Cardiac muscle cell (in vitro differentiated cells and primary cell): ENCODE results near the gene EGLN1. TPM values are rescaled to one million over a fixed set of nuclear protein-coding genes. Genes with fewer than 3 reads are reported as not detected.

ENCODE experiments used
- DNase-seq, 2 donors: peaks; one replicate each; pipeline versions ENCODE4 v3.0.0 to v3.0.0-alpha.2; 2010 to 2017; ENCODE audit warnings: low read depth in 1 of 2, low spot score in 1 of 2
- H3K27ac ChIP-seq: fragments of 200-600 bp; sonication (generic); 2 replicates; pipeline ENCODE4 v1.5.1; 2016
- H3K27me3 ChIP-seq: fragments of 200-600 bp; sonication (generic); 2 replicates; pipeline ENCODE4 v1.6.0; 2016; ENCODE audit warnings: control low read depth
- H3K36me3 ChIP-seq: fragments of 200-600 bp; sonication (generic); 2 replicates; pipeline ENCODE4 v1.5.1; 2016; ENCODE audit warnings: control low read depth
- H3K4me1 ChIP-seq: fragments of 200-600 bp; sonication (generic); 2 replicates; pipeline ENCODE4 v1.8.1; 2017; ENCODE audit warnings: low read depth, mild to moderate bottlenecking, mixed run types
- H3K4me3 ChIP-seq: fragments of 200-600 bp; sonication (generic); 2 replicates; pipeline ENCODE4 v1.5.1; 2016; ENCODE audit warnings: mild to moderate bottlenecking
- H3K9me3 ChIP-seq: fragments of 200-600 bp; sonication (generic); 2 replicates; pipeline ENCODE4 v1.5.1; 2017; ENCODE audit warnings: low read depth, mild to moderate bottlenecking, control low read depth
- CTCF ChIP-seq: IDR thresholded peaks from 2 replicates; pipeline ENCODE4 v1.5.1; 2012; ENCODE audit warnings: low read depth, mild to moderate bottlenecking, low read length
- polyA plus RNA-seq: library from polyadenylated mRNA; unstranded; fragments of >200 nt; fragmentation: Nextera tagmentation; extraction: Ambion mirVana; gene quantifications from 2 replicates; pipeline ENCODE4 v1.2.1, GENCODE V29; 2016
- total RNA-seq: library from RNA; depleted of rRNA; stranded (reverse); fragments of >200 nt; gene quantifications from 2 replicates; pipeline ENCODE4 v1.2.3, GENCODE V29; 2016

The EGLN1 gene
- total and polyA plus RNA-seq, 2 experiments from 2014 or later, result 54.0 to 67.6 TPM

GRCh38 chr1:231395076-231395997, 26.8 kb downstream of the EGLN1 start:
- Histone ChIP-seq H3K4me1 (peaks cover 42% of the 10 kb centered on the region), H3K9me3 (no peaks in the 10 kb centered on the region), H3K27me3 (no peaks in the 10 kb centered on the region), H3K36me3 (no peaks in the 10 kb centered on the region), H3K4me3 (no peak overlapping the region), H3K27ac (peak overlapping the region; percentile 85)
- DNase-seq, result peak; percentile 28 to 97
- no peak for TF ChIP-seq CTCF

- H3K27me3 ChIP-seq, result no peaks in the 10 kb centered on the region
- peak overlapping the region; percentile 53 for H3K27ac ChIP-seq
- peaks cover 42% of the 10 kb centered on the region for H3K4me1 ChIP-seq
- H3K9me3 ChIP-seq, result no peaks in the 10 kb centered on the region
- H3K36me3 ChIP-seq, result no peaks in the 10 kb centered on the region
- H3K4me3 ChIP-seq, result no peak overlapping the region
- no peak for TF ChIP-seq CTCF
- peak; percentile 31 to 47 for DNase-seq
These were observed 28.4 kb downstream of the EGLN1 start for GRCh38 chr1:231393668-231394067.

GRCh38 chr1:231392389-231393131, 29.5 kb downstream of the EGLN1 start:
- H3K36me3 ChIP-seq, result no peaks in the 10 kb centered on the region
- H3K27ac ChIP-seq, result peak overlapping the region; percentile 53
- no peak for DNase-seq
- no peak overlapping the region for H3K4me3 ChIP-seq
- H3K27me3 ChIP-seq, result no peaks in the 10 kb centered on the region
- peaks cover 33% of the 10 kb centered on the region for H3K4me1 ChIP-seq
- H3K9me3 ChIP-seq, result no peaks in the 10 kb centered on the region
- TF ChIP-seq CTCF, result no peak

GRCh38 chr1:231390071-231390470, 32.0 kb downstream of the EGLN1 start:
- H3K9me3 ChIP-seq, result no peaks in the 10 kb centered on the region
- H3K4me1 ChIP-seq, result peaks cover 24% of the 10 kb centered on the region
- no peak overlapping the region for H3K4me3 ChIP-seq
- no peaks in the 10 kb centered on the region for H3K27me3 ChIP-seq
- H3K27ac ChIP-seq, result no peak overlapping the region
- no peak for TF ChIP-seq CTCF
- H3K36me3 ChIP-seq, result no peaks in the 10 kb centered on the region
- DNase-seq, result peak in 1 of 2 donors; percentile 35

GRCh38 chr1:231387770-231388669, 34.1 kb downstream of the EGLN1 start:
- H3K4me1 ChIP-seq, result peaks cover 6% of the 10 kb centered on the region
- H3K9me3 ChIP-seq, result no peaks in the 10 kb centered on the region
- H3K27ac ChIP-seq, result no peak overlapping the region
- TF ChIP-seq CTCF, result no peak
- no peaks in the 10 kb centered on the region for H3K27me3 ChIP-seq
- H3K4me3 ChIP-seq, result no peak overlapping the region
- H3K36me3 ChIP-seq, result no peaks in the 10 kb centered on the region
- no peak for DNase-seq
